Mucosa of rectum (tissue), 2 donors: ENCODE data around the gene ACVR2A.

Experiments used
- H3K27ac ChIP-seq, 2 donors: one replicate each; pipeline ENCODE4 v1.7.0; 2013; ENCODE audit warnings: inconsistent platforms in 2 of 2, low read depth in 2 of 2, low read length in 2 of 2
- H3K27me3 ChIP-seq, 2 donors: one replicate each; pipeline ENCODE4 v1.7.0; 2013; ENCODE audit warnings: low read length in 2 of 2; ENCODE audit not compliant: control insufficient read depth in 2 of 2, insufficient read depth in 2 of 2
- H3K36me3 ChIP-seq, 2 donors: one replicate each; pipeline ENCODE4 v1.7.0; 2013; ENCODE audit warnings: low read length in 2 of 2; ENCODE audit not compliant: control insufficient read depth in 2 of 2, insufficient read depth in 2 of 2
- H3K4me1 ChIP-seq, 2 donors: one replicate each; pipeline ENCODE4 v1.7.0; 2013; ENCODE audit warnings: low read length in 2 of 2, mild to moderate bottlenecking in 1 of 2; ENCODE audit not compliant: control insufficient read depth in 2 of 2, insufficient read depth in 2 of 2
- H3K4me3 ChIP-seq, 2 donors: one replicate each; pipeline ENCODE4 v1.7.0; 2013; ENCODE audit warnings: low read length in 2 of 2
- H3K9ac ChIP-seq, 2 donors: one replicate each; pipeline ENCODE4 v1.7.0; 2013; ENCODE audit warnings: low read length in 2 of 2, low read depth in 1 of 2, mild to moderate bottlenecking in 1 of 2
- H3K9me3 ChIP-seq, 2 donors: one replicate each; pipeline ENCODE4 v1.7.0; 2013; ENCODE audit warnings: low read length in 2 of 2; ENCODE audit not compliant: control insufficient read depth in 2 of 2
- donor health status: healthy.
- donor health status: Normal muscosa, but diverticular disease.

ACVR2A gene

GRCh38 chr2:147836099-147836498 lies 8.7 kb upstream of the ACVR2A start:
- Histone ChIP-seq H3K9ac (no peak overlapping the region), H3K9me3 (no peaks in the 10 kb centered on the region), H3K4me3 (no peak overlapping the region), H3K36me3 (no peaks in the 10 kb centered on the region), H3K4me1 (no peaks in the 10 kb centered on the region), H3K27ac (no peak overlapping the region), H3K27me3 (no peaks in the 10 kb centered on the region)

- H3K9me3 ChIP-seq, result no peaks in the 10 kb centered on the region
- no peaks in the 10 kb centered on the region for H3K36me3 ChIP-seq
- no peaks in the 10 kb centered on the region for H3K27me3 ChIP-seq
- peak overlapping the region; percentile 76 to 90 for H3K9ac ChIP-seq
- peak overlapping the region; percentile 90 to 95 for H3K27ac ChIP-seq
- peaks cover 6 to 7% of the 10 kb centered on the region in 2 donors for H3K4me1 ChIP-seq
- peak overlapping the region; percentile 72 to 90 for H3K4me3 ChIP-seq
Observed at GRCh38 chr2:147843391-147843863, 1.4 kb upstream of the ACVR2A start.

GRCh38 chr2:147843864-147844696 lies 749 bp upstream of the ACVR2A start:
- H3K27ac ChIP-seq, result peak overlapping the region; percentile 90 to 95
- H3K4me3 ChIP-seq, result peak overlapping the region; percentile 84 to 90
- H3K36me3 ChIP-seq, result no peaks in the 10 kb centered on the region
- H3K4me1 ChIP-seq, result peaks cover 6 to 7% of the 10 kb centered on the region in 2 donors
- no peaks in the 10 kb centered on the region for H3K9me3 ChIP-seq
- no peaks in the 10 kb centered on the region for H3K27me3 ChIP-seq
- H3K9ac ChIP-seq, result peak overlapping the region; percentile 76 to 90

- Histone ChIP-seq H3K9me3 (no peaks in the 10 kb centered on the region), H3K27me3 (no peaks in the 10 kb centered on the region), H3K9ac (peak overlapping the region; percentile 54 to 82), H3K4me1 (peaks cover 6 to 7% of the 10 kb centered on the region in 2 donors), H3K4me3 (peak overlapping the region; percentile 84 to 85), H3K36me3 (no peaks in the 10 kb centered on the region), H3K27ac (peak overlapping the region; percentile 81 to 85)
Observed at GRCh38 chr2:147845411-147845971, 662 bp downstream of the ACVR2A start.

GRCh38 chr2:147846412-147847081 lies 1.7 kb downstream of the ACVR2A start:
- H3K4me3 ChIP-seq, result peak overlapping the region; percentile 84 to 85
- peak overlapping the region in 1 of 2 donors; percentile 82 for H3K9ac ChIP-seq
- H3K27me3 ChIP-seq, result no peaks in the 10 kb centered on the region

GRCh38 chr2:147847746-147848391 lies 3.0 kb downstream of the ACVR2A start:
- H3K36me3 ChIP-seq, result no peaks in the 10 kb centered on the region
- no peaks in the 10 kb centered on the region for H3K9me3 ChIP-seq
- no peak overlapping the region for H3K4me3 ChIP-seq
- H3K27ac ChIP-seq, result no peak overlapping the region
- H3K27me3 ChIP-seq, result no peaks in the 10 kb centered on the region
- H3K9ac ChIP-seq, result no peak overlapping the region
- H3K4me1 ChIP-seq, result peaks cover 6 to 7% of the 10 kb centered on the region in 2 donors

More at GRCh38 chr2:147846412-147847081, 1.7 kb downstream of the ACVR2A start:
- H3K36me3 ChIP-seq, result no peaks in the 10 kb centered on the region
- no peak overlapping the region for H3K27ac ChIP-seq
- no peaks in the 10 kb centered on the region for H3K9me3 ChIP-seq
- H3K4me1 ChIP-seq, result peaks cover 6 to 7% of the 10 kb centered on the region in 2 donors

GRCh38 chr2:147850838-147851237 lies 6.0 kb downstream of the ACVR2A start:
- H3K9me3 ChIP-seq, result no peaks in the 10 kb centered on the region
- H3K4me3 ChIP-seq, result no peak overlapping the region
- no peaks in the 10 kb centered on the region for H3K36me3 ChIP-seq
- H3K27me3 ChIP-seq, result no peaks in the 10 kb centered on the region
- H3K27ac ChIP-seq, result no peak overlapping the region
- H3K9ac ChIP-seq, result no peak overlapping the region
- peaks cover 2 to 3% of the 10 kb centered on the region in 2 donors for H3K4me1 ChIP-seq

GRCh38 chr2:147851244-147851930 lies 6.6 kb downstream of the ACVR2A start:
- H3K27ac ChIP-seq, result no peak overlapping the region
- H3K4me1 ChIP-seq, result peaks cover 2 to 3% of the 10 kb centered on the region in 2 donors
- no peak overlapping the region for H3K4me3 ChIP-seq
- no peaks in the 10 kb centered on the region for H3K27me3 ChIP-seq
- H3K9ac ChIP-seq, result no peak overlapping the region
- no peaks in the 10 kb centered on the region for H3K9me3 ChIP-seq
- no peaks in the 10 kb centered on the region for H3K36me3 ChIP-seq

- Histone ChIP-seq H3K27ac (no peak overlapping the region), H3K4me1 (peaks cover 0 to 2% of the 10 kb centered on the region in 2 donors), H3K9me3 (no peaks in the 10 kb centered on the region)
Observed at GRCh38 chr2:147854557-147855134, 9.8 kb downstream of the ACVR2A start.

More at GRCh38 chr2:147854557-147855134, 9.8 kb downstream of the ACVR2A start:
- Histone ChIP-seq H3K27me3 (no peaks in the 10 kb centered on the region), H3K36me3 (no peaks in the 10 kb centered on the region), H3K9ac (no peak overlapping the region), H3K4me3 (no peak overlapping the region)
